ENCODE measurements around the gene NEK1.

DNA sequence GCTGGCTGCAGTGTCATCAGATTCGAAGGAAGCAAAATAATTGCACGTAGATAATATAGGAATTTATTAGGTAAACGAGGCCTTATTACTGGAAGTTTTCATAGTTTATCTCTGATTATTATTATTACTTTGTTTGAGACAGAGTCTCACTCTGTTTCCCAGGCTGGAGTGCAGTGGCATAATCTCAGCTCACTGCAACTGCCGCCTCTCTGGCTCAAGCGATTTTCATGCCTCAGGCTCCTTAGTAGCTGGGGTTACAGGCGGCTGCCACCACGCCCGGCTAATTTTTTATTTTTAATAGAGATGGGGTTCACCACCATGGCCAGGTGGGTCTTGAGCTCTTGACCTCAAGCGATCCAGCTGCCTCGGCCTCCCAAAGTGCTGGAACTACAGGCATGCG lies 20.5 kb upstream of the NEK1 start:
- TF ChIP-seq, protein P1, sequence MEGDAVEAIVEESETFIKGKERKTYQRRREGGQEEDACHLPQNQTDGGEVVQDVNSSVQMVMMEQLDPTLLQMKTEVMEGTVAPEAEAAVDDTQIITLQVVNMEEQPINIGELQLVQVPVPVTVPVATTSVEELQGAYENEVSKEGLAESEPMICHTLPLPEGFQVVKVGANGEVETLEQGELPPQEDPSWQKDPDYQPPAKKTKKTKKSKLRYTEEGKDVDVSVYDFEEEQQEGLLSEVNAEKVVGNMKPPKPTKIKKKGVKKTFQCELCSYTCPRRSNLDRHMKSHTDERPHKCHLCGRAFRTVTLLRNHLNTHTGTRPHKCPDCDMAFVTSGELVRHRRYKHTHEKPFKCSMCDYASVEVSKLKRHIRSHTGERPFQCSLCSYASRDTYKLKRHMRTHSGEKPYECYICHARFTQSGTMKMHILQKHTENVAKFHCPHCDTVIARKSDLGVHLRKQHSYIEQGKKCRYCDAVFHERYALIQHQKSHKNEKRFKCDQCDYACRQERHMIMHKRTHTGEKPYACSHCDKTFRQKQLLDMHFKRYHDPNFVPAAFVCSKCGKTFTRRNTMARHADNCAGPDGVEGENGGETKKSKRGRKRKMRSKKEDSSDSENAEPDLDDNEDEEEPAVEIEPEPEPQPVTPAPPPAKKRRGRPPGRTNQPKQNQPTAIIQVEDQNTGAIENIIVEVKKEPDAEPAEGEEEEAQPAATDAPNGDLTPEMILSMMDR (IDR thresholded peaks at IDR 0.05) = no peak
- TF ChIP-seq POLR2A (IDR thresholded peaks at IDR 0.05) = no peak
